ENCODE data around the gene SIMC1.
"Not testable (repeated sequence)": the region's sequence is repeated elsewhere in the genome, so short reads cannot be mapped to it uniquely, and the experiment has no call there.

- TF ChIP-seq CTCF (conservative IDR thresholded peaks at IDR 0.05); EZH2 (IDR thresholded peaks at IDR 0.05; ENCODE audit: low read depth): not testable (repeated sequence)
Measured at GRCh38 chr5:176194238-176195083, 43.8 kb upstream of the SIMC1 start.

All from PC-9 (cell line).